ENCODE measurements around the gene CHI3L2. TPM values are rescaled to one million over a fixed set of nuclear protein-coding genes. Genes with fewer than 3 reads are reported as not detected.

CHI3L2 gene
- total and polyA plus RNA-seq, 2 of the 4 experiments (the other 2 are of a cell fraction) = 0.18 to 0.19 TPM

DNA sequence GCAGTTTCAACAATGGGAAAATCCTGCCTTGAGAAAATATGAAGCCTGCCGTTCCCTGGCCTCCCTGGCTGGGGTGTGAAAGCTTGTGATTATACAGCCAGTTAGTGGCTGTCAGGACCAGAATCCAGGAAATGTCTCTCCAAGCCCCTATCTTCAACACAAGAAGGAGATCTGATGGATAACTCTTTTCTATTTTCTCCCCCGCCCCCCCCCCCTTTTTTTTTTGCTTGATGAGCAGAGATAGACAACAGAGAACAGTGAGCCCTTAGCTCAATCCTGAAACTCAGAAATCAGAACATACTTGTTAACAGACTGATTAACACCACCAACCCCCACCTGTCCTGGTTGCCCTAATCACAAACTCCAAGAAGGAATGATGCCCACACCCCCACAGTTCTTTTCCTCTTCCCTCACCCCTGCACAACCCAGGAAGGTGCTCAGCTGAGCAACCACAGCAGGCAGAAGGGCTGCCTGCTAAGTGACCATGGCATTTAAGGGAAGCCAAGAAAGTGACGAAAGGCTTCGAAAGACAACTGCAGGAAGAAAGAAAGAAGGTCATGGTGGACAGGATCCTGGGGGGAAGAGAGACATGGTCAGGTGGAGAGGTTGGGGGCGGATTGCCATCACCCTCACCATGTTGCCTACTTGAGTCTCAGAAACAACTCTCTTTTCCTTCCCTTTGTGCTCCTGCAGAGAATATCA is 14.7 kb upstream of the CHI3L2 start:
- dilution Hi-C loops (cut with HindIII; ENCODE audit: low sequenced_read_pairs, unreplicated experiment) (no loop called here), in situ Hi-C loops (cut with MboI; ENCODE audit: low sequenced_read_pairs) (no loop called here), intact Hi-C loops (cut with micrococcal nuclease) (no loop called here)
- Histone ChIP-seq H3K9me1 (ENCODE audit: insufficient read depth, low read length) (no peaks in the 10 kb centered on the region; the same call in 1 of the 2 replicates), H2BK15ac (ENCODE audit: low read depth, low read length) (0 out of 3 replicates have a peak overlapping the region, but pooled peaks have one; percentile 34), H3K79me1 (ENCODE audit: low read depth in 1 of 2, low read length in 2 of 2) (no peaks in the 10 kb centered on the region), H2AFZ (replicated peaks; ENCODE audit: low read length, poor library complexity) (peak overlapping the region; percentile 68), H3K23ac (ENCODE audit: low read depth, low read length) (no peak overlapping the region), H3K4me1 (ENCODE audit: control insufficient read depth, insufficient read depth, low read length) (peaks cover 2% of the 10 kb centered on the region), H3K4me2 (ENCODE audit: low read depth, low read length) (no peak overlapping the region), H2BK5ac (ENCODE audit: low read depth, low read length, poor library complexity, severe bottlenecking) (peak overlapping the region; percentile 45), H4K5ac (ENCODE audit: low read depth, low read length) (peak overlapping the region; percentile 42; the same call in 1 of the 2 replicates), H3K36me3 (ENCODE audit: control insufficient read depth, insufficient read depth, low read length) (no peaks in the 10 kb centered on the region), H2BK120ac (ENCODE audit: low read depth, low read length) (peak overlapping the region; percentile 33), H3K14ac (replicated peaks; ENCODE audit: low read depth, low read length) (no peak overlapping the region; the same call in 1 of the 2 replicates), H2AK5ac (ENCODE audit: low read depth, low read length) (no peak overlapping the region), H3K18ac (ENCODE audit: low read depth, low read length) (peak overlapping the region; percentile 64; the same call in 1 of the 2 replicates), H3K27me3 (ENCODE audit: control insufficient read depth, insufficient read depth, low read length) (peaks cover 7% of the 10 kb centered on the region), H4K20me1 (ENCODE audit: insufficient read depth, low read length) (no peaks in the 10 kb centered on the region), H4K8ac (ENCODE audit: low read depth in 2 of 2, low read length in 2 of 2) (no peak overlapping the region), H2AK9ac (replicated peaks; ENCODE audit: low read depth, low read length, poor library complexity) (no peak overlapping the region), H2BK20ac (ENCODE audit: low read depth, low read length) (peak overlapping the region; percentile 60; the same call in 1 of the 2 replicates), H4K91ac (ENCODE audit: insufficient read depth, low read depth, low read length) (peak overlapping the region; percentile 23; the same call in 1 of the 2 replicates), H3K9me3 (ENCODE audit: control insufficient read depth, insufficient read depth, low read length) (no peaks in the 10 kb centered on the region), H3K56ac (ENCODE audit: extremely low read depth, insufficient read depth, low read length) (no peak overlapping the region), H3K9ac (ENCODE audit: low read depth, low read length) (no peak overlapping the region), H3K27ac (ENCODE audit: insufficient read depth, low read length) (no peak overlapping the region), H3K4ac (ENCODE audit: low read depth, low read length) (peak overlapping the region; percentile 9; the same call in 1 of the 2 replicates), H3K4me3 (ENCODE audit: insufficient read depth, low read depth, low read length) (no peak overlapping the region)
- ChIA-PET CTCF (interaction anchor here (2.1 kb wide), 1 partner anchor 11 kb away, joined by 5 read pairs; no protein-coding TSS in a partner anchor), POLR2A (ENCODE audit: unreplicated experiment) (no interaction called here)
- no TSS peak for BruUV-seq (replicated peaks)
- no peak for TF ChIP-seq MXI1 (IDR thresholded peaks at IDR 0.05; ENCODE audit: borderline replicate concordance, low read depth, low read length)
- no peak for TF ChIP-seq NFE2L2 (IDR thresholded peaks at IDR 0.05; ENCODE audit: low read depth, low read length)
- TF ChIP-seq MAZ (IDR thresholded peaks at IDR 0.05; ENCODE audit: borderline replicate concordance, low read depth, low read length) = no peak
- 100% methylated on average over 1 of the region's 5 CpGs; no CpG with 5 or more reads in 1 of the 2 experiments for WGBS, 2 experiments (ENCODE audit: extremely low coverage in 2 of 2, insufficient read length in 1 of 2)
- ATAC-seq (ENCODE audit: low read depth) = no peak
- no peak for DNase-seq
